Tibial artery (tissue), 4 donors: ENCODE results near the gene XRN1.
"Not testable (repeated sequence)": the region's sequence is repeated elsewhere in the genome, so short reads cannot be mapped to it uniquely, and the experiment has no call there.

ENCODE experiments used
- DNase-seq, 2 donors: peaks; one replicate each; pipeline ENCODE4 v3.0.0-alpha.2; 2019
- H3K27ac ChIP-seq, 2 donors: fragments of 200-600 bp; sonication (generic) in 1 of 2; 1 replicate in 1 of 2; 2 replicates in 1 of 2; pipeline ENCODE4 v1.5.1; 2018 to 2019; ENCODE audit warnings: mild to moderate bottlenecking in 1 of 2
- H3K27me3 ChIP-seq, 2 donors: fragments of 200-600 bp; sonication (generic) in 1 of 2; one replicate each; pipeline versions ENCODE4 v1.5.1 to v1.6.0; 2016 to 2019
- H3K36me3 ChIP-seq, 3 donors: fragments of 200-600 bp; sonication (generic) in 2 of 3; one replicate each; pipeline ENCODE4 v1.5.1; 2016 to 2019; ENCODE audit warnings: mild to moderate bottlenecking in 2 of 3
- H3K4me1 ChIP-seq, 4 donors: fragments of 200-600 bp; sonication (generic) in 2 of 4; 1 replicate in 3 of 4; 2 replicates in 1 of 4; pipeline ENCODE4 v1.5.1; 2016 to 2019
- H3K4me3 ChIP-seq, 2 donors: fragments of 200-600 bp; sonication (generic) in 1 of 2; 1 replicate in 1 of 2; 2 replicates in 1 of 2; pipeline ENCODE4 v1.5.1; 2018 to 2019; ENCODE audit warnings: mild to moderate bottlenecking in 2 of 2
- H3K9me3 ChIP-seq, 3 donors: fragments of 200-600 bp; sonication (generic) in 1 of 3; one replicate each; pipeline ENCODE4 v1.5.1; 2016 to 2019
- intact Hi-C: fragments of 100-400 bp; cut with DNase I; formaldehyde crosslinking; loops from one replicate; pipeline ENCODE4 v1.15.0; 2023; ENCODE audit warnings: low total_unique reads
- TF ChIP-seq, protein P1 (sequence below), 2 experiments: fragments of 200-600 bp in 1 of 2; fragments of 450-650 bp in 1 of 2; IDR thresholded peaks; one replicate each; pipeline ENCODE4 v1.5.1; 2017 to 2019; ENCODE audit warnings: antibody characterized with exemption in 2 of 2, mild to moderate bottlenecking in 1 of 2, moderate library complexity in 1 of 2

Gene XRN1

DNA sequence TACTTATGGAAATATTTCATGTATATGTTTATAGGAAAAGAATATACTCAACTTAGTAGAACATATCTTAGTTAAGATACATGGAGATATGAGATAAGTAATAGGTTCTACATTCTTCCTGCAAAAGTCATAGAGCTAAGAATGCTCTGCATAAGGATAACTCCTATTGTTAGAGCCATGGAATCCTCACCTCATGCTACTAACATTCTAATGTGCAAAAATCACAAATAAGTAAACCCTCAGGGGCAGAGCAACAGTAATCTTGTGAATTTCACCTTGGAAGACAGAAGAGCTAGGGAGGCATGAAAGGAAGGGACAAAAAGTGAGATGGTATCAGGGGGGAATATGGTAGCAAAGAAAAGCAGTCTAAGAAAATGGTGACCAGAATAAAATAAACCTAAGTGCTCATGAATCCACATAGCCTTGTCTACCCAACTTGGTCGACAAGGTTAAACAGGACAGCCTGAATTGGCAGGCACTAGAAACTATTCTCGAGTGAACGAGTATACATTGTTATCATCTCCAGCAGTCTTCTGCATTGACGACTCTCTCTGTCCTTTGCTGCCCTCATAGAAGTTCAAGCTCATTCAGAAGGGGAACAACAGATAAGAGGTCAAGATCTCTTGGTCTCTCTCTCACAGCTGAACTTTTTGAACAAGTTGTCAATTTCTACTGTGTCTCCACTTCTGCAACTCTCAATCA lies 52.8 kb downstream of the XRN1 start:
- no peak for DNase-seq
- intact Hi-C loops = no loop called here
- H3K36me3 ChIP-seq = peaks cover 69 to 76% (median 70%) of the 10 kb centered on the region in 3 donors
- TF ChIP-seq, protein P1, sequence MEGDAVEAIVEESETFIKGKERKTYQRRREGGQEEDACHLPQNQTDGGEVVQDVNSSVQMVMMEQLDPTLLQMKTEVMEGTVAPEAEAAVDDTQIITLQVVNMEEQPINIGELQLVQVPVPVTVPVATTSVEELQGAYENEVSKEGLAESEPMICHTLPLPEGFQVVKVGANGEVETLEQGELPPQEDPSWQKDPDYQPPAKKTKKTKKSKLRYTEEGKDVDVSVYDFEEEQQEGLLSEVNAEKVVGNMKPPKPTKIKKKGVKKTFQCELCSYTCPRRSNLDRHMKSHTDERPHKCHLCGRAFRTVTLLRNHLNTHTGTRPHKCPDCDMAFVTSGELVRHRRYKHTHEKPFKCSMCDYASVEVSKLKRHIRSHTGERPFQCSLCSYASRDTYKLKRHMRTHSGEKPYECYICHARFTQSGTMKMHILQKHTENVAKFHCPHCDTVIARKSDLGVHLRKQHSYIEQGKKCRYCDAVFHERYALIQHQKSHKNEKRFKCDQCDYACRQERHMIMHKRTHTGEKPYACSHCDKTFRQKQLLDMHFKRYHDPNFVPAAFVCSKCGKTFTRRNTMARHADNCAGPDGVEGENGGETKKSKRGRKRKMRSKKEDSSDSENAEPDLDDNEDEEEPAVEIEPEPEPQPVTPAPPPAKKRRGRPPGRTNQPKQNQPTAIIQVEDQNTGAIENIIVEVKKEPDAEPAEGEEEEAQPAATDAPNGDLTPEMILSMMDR (IDR thresholded peaks at IDR 0.05) = no peak
- no peaks in the 10 kb centered on the region for H3K4me1 ChIP-seq
- H3K27me3 ChIP-seq = no peaks in the 10 kb centered on the region
- H3K9me3 ChIP-seq = no peaks in the 10 kb centered on the region
- H3K27ac ChIP-seq = no peak overlapping the region
- no peak overlapping the region for H3K4me3 ChIP-seq

DNA sequence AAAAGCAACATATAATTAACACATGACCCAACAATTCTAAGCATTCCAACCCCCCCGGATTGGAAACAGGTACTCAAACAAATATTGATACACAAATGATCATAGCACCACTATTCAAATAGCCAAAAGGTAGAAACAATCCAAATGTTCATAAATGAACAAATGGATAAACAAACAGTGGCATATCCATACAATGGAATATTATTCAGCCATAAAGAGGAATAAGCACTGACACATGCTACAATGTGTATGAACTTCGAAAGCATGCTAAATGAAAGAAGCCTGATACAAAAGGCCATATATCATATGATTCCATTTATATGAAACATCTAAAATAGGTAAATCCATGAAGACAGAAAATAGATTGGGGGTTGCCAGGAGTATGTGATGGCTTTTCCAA lies 62.8 kb downstream of the XRN1 start:
- no peak for DNase-seq
- Histone ChIP-seq H3K36me3 (peaks cover 57 to 88% (median 88%) of the 10 kb centered on the region in 3 donors), H3K4me3 (no peak overlapping the region), H3K27ac (no peak overlapping the region), H3K9me3 (no peaks in the 10 kb centered on the region), H3K4me1 (no peaks in the 10 kb centered on the region), H3K27me3 (no peaks in the 10 kb centered on the region)
- intact Hi-C loops = no loop called here
- TF ChIP-seq, protein P1 (IDR thresholded peaks at IDR 0.05) = no peak

DNA sequence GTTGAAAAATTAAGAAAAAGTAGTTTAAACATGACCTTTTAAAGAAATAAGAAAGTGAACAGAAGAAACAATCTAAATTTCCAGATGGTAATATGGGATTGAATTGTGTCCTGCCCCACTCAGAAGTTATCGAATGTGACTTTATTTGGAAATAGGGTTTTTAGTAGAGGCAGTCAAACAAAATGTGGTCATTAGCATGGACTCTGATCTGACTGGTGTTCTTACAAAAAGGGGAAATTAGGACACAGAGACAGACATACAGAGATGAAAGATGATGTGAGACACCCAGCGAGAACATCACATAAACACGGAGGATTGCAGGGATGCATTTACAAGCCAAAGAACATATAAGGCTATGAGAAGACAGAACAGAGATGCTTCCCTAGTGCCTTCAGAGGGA lies 73.2 kb downstream of the XRN1 start:
- H3K4me3 ChIP-seq = no peak overlapping the region
- peaks cover 50 to 78% (median 61%) of the 10 kb centered on the region in 3 donors for H3K36me3 ChIP-seq
- no peaks in the 10 kb centered on the region for H3K27me3 ChIP-seq
- intact Hi-C loops = no loop called here
- H3K4me1 ChIP-seq = no peaks in the 10 kb centered on the region
- no peak overlapping the region for H3K27ac ChIP-seq
- no peaks in the 10 kb centered on the region for H3K9me3 ChIP-seq
- DNase-seq = no peak
- TF ChIP-seq, protein P1 (IDR thresholded peaks at IDR 0.05) = no peak

DNA sequence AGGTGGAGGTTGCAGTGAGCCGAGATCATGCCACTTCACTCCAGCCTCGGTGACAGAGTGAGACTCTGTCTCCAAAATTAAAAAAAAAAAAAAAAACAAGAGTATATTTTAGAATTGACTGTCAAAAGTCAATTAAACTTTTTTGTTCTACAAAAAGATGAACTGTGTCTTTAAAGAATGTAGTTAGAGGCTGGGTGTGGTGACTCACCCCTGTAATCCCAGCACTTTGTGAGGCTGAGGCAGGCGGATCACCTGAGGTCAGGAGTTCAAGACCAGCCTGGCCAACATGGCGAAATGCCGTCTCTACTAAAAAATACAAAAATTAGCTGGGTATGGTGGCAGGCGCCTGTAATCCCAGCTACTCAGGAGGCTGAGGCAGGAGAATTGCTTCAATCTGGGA lies 78.3 kb downstream of the XRN1 start:
- H3K27ac ChIP-seq, intact Hi-C loops, H3K9me3 ChIP-seq, H3K27me3 ChIP-seq, DNase-seq, H3K4me1 ChIP-seq, H3K4me3 ChIP-seq: not testable (repeated sequence)
- peaks cover 37 to 73% (median 40%) of the 10 kb centered on the region in 3 donors for H3K36me3 ChIP-seq

DNA sequence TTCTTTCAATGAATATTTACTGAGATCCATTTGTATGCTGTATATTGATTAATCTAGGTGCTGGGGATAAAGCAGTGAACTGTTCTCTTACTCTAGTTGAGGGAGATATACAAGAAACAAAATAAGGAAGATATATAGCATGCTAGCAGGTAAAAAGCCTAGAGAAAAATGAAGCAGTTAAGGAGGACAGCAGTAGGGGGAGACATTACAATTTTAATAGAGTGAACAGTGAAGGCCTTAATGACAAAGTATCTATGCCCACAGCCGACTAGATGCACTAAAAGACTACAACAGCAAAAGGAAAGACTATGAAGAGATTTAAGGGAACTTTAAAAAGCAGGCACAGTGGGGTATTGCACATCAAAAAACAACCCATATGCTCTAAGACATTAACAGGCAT lies 81.4 kb downstream of the XRN1 start:
- no peak overlapping the region for H3K27ac ChIP-seq
- H3K27me3 ChIP-seq = no peaks in the 10 kb centered on the region
- TF ChIP-seq, protein P1 (IDR thresholded peaks at IDR 0.05) = no peak
- DNase-seq = no peak
- H3K36me3 ChIP-seq = peaks cover 43 to 76% (median 46%) of the 10 kb centered on the region in 3 donors
- no peak overlapping the region for H3K4me3 ChIP-seq
- no peaks in the 10 kb centered on the region for H3K9me3 ChIP-seq
- H3K4me1 ChIP-seq = no peaks in the 10 kb centered on the region
- intact Hi-C loops = no loop called here

DNA sequence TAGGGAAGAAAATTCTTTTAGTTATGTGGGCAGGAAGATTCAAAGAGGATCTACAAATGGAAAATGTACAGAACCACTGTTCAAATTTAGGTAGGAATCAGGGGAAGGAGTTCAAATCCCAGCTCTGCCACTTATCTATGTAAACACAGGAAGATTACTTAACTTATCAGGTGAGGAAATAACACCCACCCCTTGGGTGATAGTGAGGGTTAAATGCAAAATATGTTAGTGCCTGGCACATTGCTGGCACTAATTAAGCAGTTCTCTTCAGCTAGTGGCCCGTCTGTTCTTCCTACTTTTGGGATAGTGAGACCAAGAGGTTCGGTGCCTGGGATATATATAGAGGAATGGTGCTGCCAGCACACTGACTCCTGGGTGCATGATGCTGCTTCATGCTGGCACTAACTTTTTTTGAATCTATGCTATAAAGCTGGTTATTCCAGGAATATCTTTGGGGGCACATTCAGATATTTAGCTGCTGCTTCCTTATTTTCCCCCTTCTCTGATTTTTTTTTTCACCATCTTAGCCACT lies 83.8 kb downstream of the XRN1 start:
- no peak overlapping the region for H3K27ac ChIP-seq
- no peak for DNase-seq
- no peaks in the 10 kb centered on the region for H3K9me3 ChIP-seq
- H3K36me3 ChIP-seq = peaks cover 46 to 79% (median 54%) of the 10 kb centered on the region in 3 donors
- H3K4me1 ChIP-seq = no peaks in the 10 kb centered on the region
- TF ChIP-seq, protein P1 (IDR thresholded peaks at IDR 0.05) = no peak
- intact Hi-C loops = no loop called here
- no peak overlapping the region for H3K4me3 ChIP-seq
- H3K27me3 ChIP-seq = no peaks in the 10 kb centered on the region

DNA sequence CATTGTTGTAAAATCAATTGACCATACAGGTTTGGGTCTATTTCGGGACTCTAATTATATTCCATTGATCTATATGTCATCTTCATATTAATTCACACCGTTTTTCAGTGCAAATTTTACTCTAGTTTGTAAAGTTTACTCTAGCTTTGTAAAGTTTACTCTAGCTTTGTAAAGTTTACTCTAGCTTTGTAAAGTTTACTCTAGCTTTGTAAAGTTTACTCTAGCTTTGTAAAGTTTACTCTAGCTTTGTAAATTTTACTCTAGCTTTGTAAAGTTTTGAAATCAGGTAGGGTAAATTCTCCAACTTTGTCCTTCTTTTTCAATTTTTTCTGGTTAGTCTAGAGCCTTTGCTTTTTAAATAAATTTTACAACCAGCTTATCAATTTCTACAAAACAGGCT lies 84.4 kb downstream of the XRN1 start:
- H3K27ac ChIP-seq, intact Hi-C loops, H3K4me1 ChIP-seq, H3K27me3 ChIP-seq, DNase-seq, H3K4me3 ChIP-seq, H3K9me3 ChIP-seq: not testable (repeated sequence)
- peaks cover 49 to 81% (median 54%) of the 10 kb centered on the region in 3 donors for H3K36me3 ChIP-seq
